Esophagus muscularis mucosa (tissue), 3 donors: ENCODE results near the gene PTF1A.

Experiments
- CTCF ChIP-seq, 3 experiments: fragments of 200-600 bp in 2 of 3; fragments of 450-650 bp in 1 of 3; sonication (generic) in 2 of 3; IDR thresholded peaks; one replicate each; pipeline ENCODE4 v1.5.1; 2017 to 2019; ENCODE audit warnings: antibody characterized with exemption in 3 of 3, mild to moderate bottlenecking in 2 of 3, moderate library complexity in 1 of 3
- POLR2A ChIP-seq: fragments of 450-650 bp; IDR thresholded peaks from one replicate; pipeline ENCODE4 v1.6.1; 2017; ENCODE audit warnings: antibody characterized with exemption, moderate library complexity, mild to moderate bottlenecking, low read depth

DNA sequence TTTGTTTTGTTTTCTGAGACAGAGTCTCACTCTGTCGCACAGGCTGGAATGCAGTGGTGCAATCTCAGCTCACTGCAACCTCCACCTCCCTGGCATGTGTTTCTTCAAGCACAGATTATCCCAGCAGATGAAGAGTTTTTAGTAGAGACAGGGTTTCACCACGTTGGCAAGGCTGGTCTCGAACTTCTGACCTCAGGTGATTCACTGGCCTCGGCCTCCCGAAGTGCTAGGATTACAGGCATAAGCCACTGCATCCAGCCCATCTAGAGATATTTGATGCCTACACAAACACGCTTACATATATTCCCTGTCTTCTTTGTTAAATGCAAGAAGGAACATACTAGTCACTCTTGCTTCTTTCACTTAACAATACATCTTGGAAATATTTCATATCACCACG, 5.9 kb upstream of the PTF1A start:
- TF ChIP-seq POLR2A (no peak), CTCF (IDR thresholded peaks at IDR 0.05) (no peak)
